ENCODE measurements around the gene CDCA7L.

- no peak for TF ChIP-seq CTCF (IDR thresholded peaks at IDR 0.05)
- no peak for TF ChIP-seq POLR2A (IDR thresholded peaks at IDR 0.05)
These were observed 29.5 kb downstream of the CDCA7L start for GRCh38 chr7:21916176-21916575.

All from body of pancreas (tissue), 4 donors.